Stomach (tissue), 9 donors: Measurements from ENCODE around the gene MED25. TPM values are rescaled to one million over a fixed set of nuclear protein-coding genes. Genes with fewer than 3 reads are reported as not detected.

Source experiments
- DNase-seq, 2 donors: peaks; one replicate each; pipeline versions ENCODE4 v3.0.0 to v3.0.0-alpha.2; 2013 to 2019
- H3K27ac ChIP-seq, 5 donors: fragments of 200-600 bp in 4 of 5; sonication (generic) in 4 of 5; one replicate each; pipeline ENCODE4 v1.5.1; 2013 to 2019; ENCODE audit warnings: mild to moderate bottlenecking in 1 of 5, moderate library complexity in 1 of 5
- H3K27me3 ChIP-seq, 3 donors: fragments of 200-600 bp; sonication (generic); one replicate each; pipeline ENCODE4 v1.5.1; 2017 to 2019; ENCODE audit warnings: mixed run types in 1 of 3
- H3K36me3 ChIP-seq, 4 donors: fragments of 200-600 bp; sonication (generic); 1 replicate in 3 of 4; 2 replicates in 1 of 4; pipeline ENCODE4 v1.5.1; 2016 to 2019
- H3K4me1 ChIP-seq, 4 donors: fragments of 200-600 bp; sonication (generic); one replicate each; pipeline ENCODE4 v1.5.1; 2016 to 2019
- H3K4me3 ChIP-seq, 4 donors: fragments of 200-600 bp; sonication (generic) in 3 of 4; one replicate each; pipeline ENCODE4 v1.5.1; 2016 to 2019; ENCODE audit warnings: mild to moderate bottlenecking in 1 of 4
- H3K9me3 ChIP-seq, 4 donors: fragments of 200-600 bp; sonication (generic); one replicate each; pipeline ENCODE4 v1.5.1; 2016 to 2019
- CTCF ChIP-seq, 7 experiments: fragments of 450-650 bp in 4 of 7; fragments of 200-600 bp in 3 of 7; sonication (generic) in 3 of 7; IDR thresholded peaks; one replicate each; pipeline ENCODE4 v1.5.1; 2016 to 2019; ENCODE audit warnings: antibody characterized with exemption in 7 of 7, control low read depth in 2 of 7, mild to moderate bottlenecking in 1 of 7
- EP300 ChIP-seq: sonication (generic); formaldehyde crosslinking; IDR thresholded peaks from one replicate; pipeline ENCODE4 v1.6.1; 2017; ENCODE audit warnings: antibody characterized with exemption
- POLR2A ChIP-seq, 4 donors: fragments of 450-650 bp; IDR thresholded peaks; one replicate each; pipeline ENCODE4 v1.6.1; 2016; ENCODE audit warnings: antibody characterized with exemption in 4 of 4, control low read depth in 2 of 4, mild to moderate bottlenecking in 1 of 4, moderate library complexity in 1 of 4
- POLR2AphosphoS5 ChIP-seq, 3 donors: sonication (generic); formaldehyde crosslinking; IDR thresholded peaks; one replicate each; pipeline ENCODE4 v1.6.1; 2016; ENCODE audit warnings: antibody characterized with exemption in 3 of 3
- WGBS, 5 donors: extraction: QIAGEN DNeasy Blood & Tissue Kit in 3 of 5; methylation state at CpG; one replicate each; pipeline versions ENCODE4 v1.1.5 to v1.1.7; 2013 to 2018; 5-methylcytosine and 5-hydroxymethylcytosine counted together
- intact Hi-C: fragments of 100-400 bp; cut with DNase I; formaldehyde crosslinking; loops from one replicate; pipeline ENCODE4 v1.15.1; 2023; ENCODE audit warnings: low total_unique reads
- polyA plus RNA-seq, 3 donors: library from polyadenylated mRNA; stranded (reverse); fragments of 200-250 nt; gene quantifications; one replicate each; pipeline ENCODE4 v1.2.3, GENCODE V29; 2013
- total RNA-seq, 5 donors: library from RNA; depleted of rRNA; stranded (reverse); fragments of >200 nt; gene quantifications; one replicate each; pipeline versions ENCODE4 v1.1.0 to v1.2.3, GENCODE V29; 2014 to 2016
- donor health status: healthy with polysubstance abuse.
- donor health status: Bipolar disorder and iron deficiency.
- donor health status: healthy.

The MED25 gene
- total and polyA plus RNA-seq, 8 donors, result 18.0 to 387 (median 57.6) TPM

- peaks cover 65 to 99% (median 97%) of the 10 kb centered on the region in 4 donors for H3K36me3 ChIP-seq
- intact Hi-C loops, result loop anchor here (10.0 kb wide), 1 partner anchor 87 kb away; no protein-coding TSS in a partner anchor
Observed at GRCh38 chr19:49791776-49792445, 26.2 kb upstream of the MED25 start.

GRCh38 chr19:49792829-49793560 lies 25.1 kb upstream of the MED25 start:
- Histone ChIP-seq H3K9me3 (no peaks in the 10 kb centered on the region), H3K27me3 (no peaks in the 10 kb centered on the region), H3K27ac (no peak overlapping the region), H3K4me1 (peaks cover 0 to 17% (median 3%) of the 10 kb centered on the region in 4 donors), H3K4me3 (no peak overlapping the region), H3K36me3 (peaks cover 67 to 100% (median 98%) of the 10 kb centered on the region in 4 donors)
- intact Hi-C loops, result loop anchor here (10.0 kb wide), 1 partner anchor 88 kb away; no protein-coding TSS in a partner anchor
- DNase-seq, result no peak
- TF ChIP-seq EP300, result no peak
- no peak for TF ChIP-seq CTCF (IDR thresholded peaks at IDR 0.05)
- no peak for TF ChIP-seq POLR2AphosphoS5 (IDR thresholded peaks at IDR 0.05)
- no peak for TF ChIP-seq POLR2A (IDR thresholded peaks at IDR 0.05)
- WGBS, 5 donors, result 91 to 96% (median 94%) methylated on average over 22 of the region's 22 CpGs

More at GRCh38 chr19:49791776-49792445, 26.2 kb upstream of the MED25 start:
- peak overlapping the region in 2 of 5 donors; percentile 8 to 41 for H3K27ac ChIP-seq
- peaks cover 0 to 18% (median 3%) of the 10 kb centered on the region in 4 donors for H3K4me1 ChIP-seq
- WGBS, 5 donors, result 89 to 98% (median 95%) methylated on average over 15 to 26 of the region's 26 CpGs
- no peaks in the 10 kb centered on the region for H3K9me3 ChIP-seq
- no peaks in the 10 kb centered on the region for H3K27me3 ChIP-seq
- TF ChIP-seq CTCF (IDR thresholded peaks at IDR 0.05) (no peak), POLR2A (IDR thresholded peaks at IDR 0.05) (no peak), POLR2AphosphoS5 (IDR thresholded peaks at IDR 0.05) (no peak), EP300 (no peak)
- no peak overlapping the region for H3K4me3 ChIP-seq
- DNase-seq, result no peak

- H3K27ac ChIP-seq, result no peak overlapping the region
- H3K27me3 ChIP-seq, result no peaks in the 10 kb centered on the region
- peaks cover 0 to 17% (median 3%) of the 10 kb centered on the region in 4 donors for H3K4me1 ChIP-seq
- DNase-seq, result no peak
- intact Hi-C loops, result loop anchor here (10.0 kb wide), 1 partner anchor 89 kb away; no protein-coding TSS in a partner anchor
- 89 to 93% (median 92%) methylated on average over 6 of the region's 6 CpGs for WGBS, 5 donors
- H3K4me3 ChIP-seq, result no peak overlapping the region
- H3K36me3 ChIP-seq, result peaks cover 70 to 100% (median 98%) of the 10 kb centered on the region in 4 donors
- TF ChIP-seq EP300 (no peak), POLR2AphosphoS5 (IDR thresholded peaks at IDR 0.05) (no peak), CTCF (IDR thresholded peaks at IDR 0.05) (no peak), POLR2A (IDR thresholded peaks at IDR 0.05) (no peak)
- no peaks in the 10 kb centered on the region for H3K9me3 ChIP-seq
Observed at GRCh38 chr19:49793561-49793840, 24.6 kb upstream of the MED25 start.

GRCh38 chr19:49795615-49796014 lies 22.5 kb upstream of the MED25 start:
- no peak for DNase-seq
- H3K4me1 ChIP-seq, result peaks cover 0 to 10% (median 3%) of the 10 kb centered on the region in 4 donors
- 89 to 98% (median 91%) methylated on average over 7 to 20 of the region's 20 CpGs for WGBS, 5 donors
- no peak overlapping the region for H3K4me3 ChIP-seq
- intact Hi-C loops, result loop anchor here (10.0 kb wide), 1 partner anchor 91 kb away; no protein-coding TSS in a partner anchor
- H3K27me3 ChIP-seq, result no peaks in the 10 kb centered on the region
- TF ChIP-seq CTCF (IDR thresholded peaks at IDR 0.05), result no peak
- TF ChIP-seq EP300, result no peak
- TF ChIP-seq POLR2AphosphoS5 (IDR thresholded peaks at IDR 0.05), result no peak
- TF ChIP-seq POLR2A (IDR thresholded peaks at IDR 0.05), result no peak
- H3K9me3 ChIP-seq, result no peaks in the 10 kb centered on the region
- no peak overlapping the region for H3K27ac ChIP-seq
- H3K36me3 ChIP-seq, result peaks cover 85 to 100% (median 100%) of the 10 kb centered on the region in 4 donors
